Measurements from ENCODE around the gene DDIT3.

DNA sequence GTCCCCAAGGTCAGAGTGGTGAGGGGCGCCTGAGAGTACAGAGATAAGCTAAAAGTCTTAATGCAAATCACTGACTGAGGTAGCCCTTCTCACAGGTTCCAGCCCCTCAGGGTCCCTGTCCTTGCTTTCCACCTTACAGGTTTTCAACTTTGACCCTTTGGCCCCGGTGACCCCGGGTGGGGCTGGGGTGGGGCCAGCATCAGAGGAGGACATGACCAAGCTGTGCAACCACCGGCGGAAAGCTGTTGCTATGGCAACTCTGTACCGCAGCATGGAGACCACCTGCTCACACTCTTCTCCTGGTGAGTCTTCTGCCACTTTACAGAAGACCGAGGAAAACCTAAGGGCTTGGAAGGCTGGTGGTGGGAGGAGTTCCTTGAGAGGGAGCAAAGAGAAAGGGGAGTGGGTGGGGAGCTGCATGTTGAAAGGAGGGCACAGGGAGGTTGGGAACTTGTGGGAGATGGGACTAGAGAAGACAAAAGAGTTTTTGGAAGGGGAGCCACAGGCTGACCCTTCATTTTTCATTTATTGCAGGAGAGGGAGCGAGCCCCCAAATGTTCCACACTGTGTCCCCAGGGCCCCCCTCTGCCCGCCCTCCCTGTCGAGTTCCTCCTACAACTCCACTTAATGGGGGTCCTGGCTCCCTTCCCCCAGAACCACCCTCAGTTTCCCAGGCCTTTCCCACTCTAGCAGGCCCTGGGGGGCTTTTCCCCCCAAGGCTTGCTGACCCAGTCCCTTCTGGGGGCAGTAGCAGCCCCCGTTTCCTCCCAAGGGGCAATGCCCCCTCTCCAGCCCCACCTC lies 4.7 kb upstream of the DDIT3 start:
- no peak for TF ChIP-seq POLR2A (IDR thresholded peaks at IDR 0.05)
- TF ChIP-seq, protein P1, sequence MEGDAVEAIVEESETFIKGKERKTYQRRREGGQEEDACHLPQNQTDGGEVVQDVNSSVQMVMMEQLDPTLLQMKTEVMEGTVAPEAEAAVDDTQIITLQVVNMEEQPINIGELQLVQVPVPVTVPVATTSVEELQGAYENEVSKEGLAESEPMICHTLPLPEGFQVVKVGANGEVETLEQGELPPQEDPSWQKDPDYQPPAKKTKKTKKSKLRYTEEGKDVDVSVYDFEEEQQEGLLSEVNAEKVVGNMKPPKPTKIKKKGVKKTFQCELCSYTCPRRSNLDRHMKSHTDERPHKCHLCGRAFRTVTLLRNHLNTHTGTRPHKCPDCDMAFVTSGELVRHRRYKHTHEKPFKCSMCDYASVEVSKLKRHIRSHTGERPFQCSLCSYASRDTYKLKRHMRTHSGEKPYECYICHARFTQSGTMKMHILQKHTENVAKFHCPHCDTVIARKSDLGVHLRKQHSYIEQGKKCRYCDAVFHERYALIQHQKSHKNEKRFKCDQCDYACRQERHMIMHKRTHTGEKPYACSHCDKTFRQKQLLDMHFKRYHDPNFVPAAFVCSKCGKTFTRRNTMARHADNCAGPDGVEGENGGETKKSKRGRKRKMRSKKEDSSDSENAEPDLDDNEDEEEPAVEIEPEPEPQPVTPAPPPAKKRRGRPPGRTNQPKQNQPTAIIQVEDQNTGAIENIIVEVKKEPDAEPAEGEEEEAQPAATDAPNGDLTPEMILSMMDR (IDR thresholded peaks at IDR 0.05), result no peak
